Caco-2 (cell line): ENCODE data around the gene RAB15. TPM values are rescaled to one million over a fixed set of nuclear protein-coding genes. Genes with fewer than 3 reads are reported as not detected.

Experiments
- BruUV-seq: library from RNA; stranded (reverse); fragments of 400-500 nt; replicated peaks from 2 replicates; lab custom pipeline; 2021; lab: Mats Ljungman, UMichigan
- CTCF ChIA-PET: fragments of 300-600 bp; sonication (Branson Sonifier 250); formaldehyde crosslinking; loops from one replicate; lab custom pipeline; 2022; ENCODE audit warnings: antibody characterized with exemption; lab: Charles Lee
- POLR2A ChIA-PET: fragments of 300-600 bp; sonication (Branson Sonifier 250); formaldehyde crosslinking; loops from one replicate; lab custom pipeline; 2022; ENCODE audit warnings: antibody characterized with exemption; lab: Charles Lee
- DNase-seq, 2 experiments: peaks; one replicate each; pipeline versions ENCODE4 v3.0.0 to v3.0.0-alpha.2; 2020 to 2022
- H3K27me3 ChIP-seq: replicated peaks from 2 replicates; pipeline ENCODE4 v1.6.0; 2011; ENCODE audit warnings: low read length; ENCODE audit not compliant: control insufficient read depth, insufficient read depth
- H3K36me3 ChIP-seq: 2 replicates; pipeline ENCODE4 v1.5.1; 2011; ENCODE audit warnings: low read length; ENCODE audit not compliant: control insufficient read depth, insufficient read depth
- H3K4me1 ChIP-seq: fragments of 250-450 bp; sonication (Bioruptor Pico); 2 replicates; pipeline ENCODE4 v1.5.1; 2020; ENCODE audit warnings: mild to moderate bottlenecking
- H3K4me3 ChIP-seq: 2 replicates; pipeline ENCODE4 v1.5.1; 2011; ENCODE audit warnings: low read depth, mild to moderate bottlenecking, control low read depth, low read length
- H3K9me3 ChIP-seq: fragments of 250-450 bp; sonication (Bioruptor Pico); 2 replicates; pipeline ENCODE4 v1.5.1; 2020; ENCODE audit warnings: mild to moderate bottlenecking, moderate library complexity
- H3K27ac Mint-ChIP-seq: one replicate; pipeline ENCODE4 v1.8.0; 2022; ENCODE audit warnings: mixed read lengths; ENCODE audit not compliant: unreplicated experiment
- H3K27me3 Mint-ChIP-seq: one replicate; pipeline ENCODE4 v1.8.0; 2022; ENCODE audit warnings: mixed read lengths; ENCODE audit not compliant: insufficient read depth, unreplicated experiment
- H3K36me3 Mint-ChIP-seq: one replicate; pipeline ENCODE4 v1.8.0; 2022; ENCODE audit warnings: mild to moderate bottlenecking, mixed read lengths; ENCODE audit not compliant: insufficient read depth, unreplicated experiment
- H3K4me1 Mint-ChIP-seq: one replicate; pipeline ENCODE4 v1.8.0; 2022; ENCODE audit warnings: low read depth, mixed read lengths; ENCODE audit not compliant: unreplicated experiment
- H3K4me3 Mint-ChIP-seq: one replicate; pipeline ENCODE4 v1.8.0; 2022; ENCODE audit warnings: mild to moderate bottlenecking, moderate library complexity, mixed read lengths; ENCODE audit not compliant: unreplicated experiment
- H3K9me3 Mint-ChIP-seq: one replicate; pipeline ENCODE4 v1.8.0; 2022; ENCODE audit warnings: mixed read lengths; ENCODE audit not compliant: unreplicated experiment
- CTCF ChIP-seq, 2 experiments: fragments of 200-600 bp in 1 of 2; IDR thresholded peaks; 1 replicate in 1 of 2; 2 replicates in 1 of 2; pipeline versions ENCODE4 v1.5.1 to v1.8.0; 2011 to 2022; ENCODE audit warnings: antibody characterized with exemption in 1 of 2, control low read depth in 1 of 2, inconsistent platforms in 1 of 2, low read depth in 1 of 2, low read length in 1 of 2, mild to moderate bottlenecking in 1 of 2, moderate library complexity in 1 of 2; ENCODE audit not compliant: insufficient read depth in 1 of 2, severe bottlenecking in 1 of 2, unreplicated experiment in 1 of 2
- intact Hi-C: fragments of 100-400 bp; cut with micrococcal nuclease; formaldehyde crosslinking; loops from one replicate; pipeline ENCODE4 v1.10.0; 2022; ENCODE audit not compliant: unreplicated experiment
- total RNA-seq: library from RNA; stranded (reverse); gene quantifications from 2 replicates; pipeline ENCODE4 v1.2.3, GENCODE V29; 2022

RAB15 gene
- total RNA-seq, 1 experiment from 2014 or later = 92.5 TPM

DNA sequence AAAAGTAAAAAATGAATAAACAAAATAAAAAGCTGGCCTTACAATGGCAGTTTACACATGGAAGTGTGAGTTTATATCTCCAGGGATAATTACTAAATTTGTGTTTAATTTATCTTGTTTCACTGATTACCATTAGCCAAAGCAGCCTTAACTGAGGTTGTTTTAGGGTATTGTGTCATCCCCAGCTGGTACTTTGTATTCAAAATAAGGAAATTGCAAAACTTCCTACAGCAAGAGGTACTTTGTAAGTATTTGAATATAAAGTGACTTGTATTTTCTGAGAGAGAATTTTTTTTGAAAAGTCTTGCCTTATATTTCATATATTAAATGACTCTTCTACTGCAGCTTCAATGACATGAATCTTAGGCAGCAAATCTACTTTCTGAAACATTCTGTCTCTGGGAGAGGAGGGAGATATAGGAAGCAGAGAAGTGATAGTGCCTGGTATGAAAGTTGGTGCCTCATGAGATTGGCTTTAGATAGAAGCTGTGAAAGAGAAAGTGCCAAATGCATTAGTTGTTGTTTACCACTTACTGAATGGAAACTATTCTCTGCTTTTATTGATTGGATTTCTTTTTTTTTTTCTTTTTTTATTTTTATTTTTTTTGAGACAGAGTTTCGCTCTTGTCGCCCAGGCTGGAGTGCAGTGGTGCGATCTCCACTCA lies 21.3 kb upstream of the RAB15 start:
- Histone ChIP-seq H3K9me3 (no peaks in the 10 kb centered on the region), H3K27me3 (no peaks in the 10 kb centered on the region), H3K36me3 (no peaks in the 10 kb centered on the region), H3K4me1 (no peaks in the 10 kb centered on the region; the same call in 1 of the 2 replicates), H3K4me3 (no peak overlapping the region)
- H3K9me3 Mint-ChIP-seq = no peaks in the 10 kb centered on the region
- no peaks in the 10 kb centered on the region for H3K27me3 Mint-ChIP-seq
- TF ChIP-seq CTCF (IDR thresholded peaks at IDR 0.05; ENCODE audit: insufficient read depth in 1 of 2, low read depth in 1 of 2, low read length in 1 of 2, severe bottlenecking in 1 of 2, unreplicated experiment in 1 of 2) = no peak
- H3K36me3 Mint-ChIP-seq = no peaks in the 10 kb centered on the region
- intact Hi-C loops = no loop called here
- H3K4me3 Mint-ChIP-seq = no peak overlapping the region
- POLR2A ChIA-PET = interaction anchor here (0.6 kb wide), 1 partner anchor 1144 kb away, joined by 3 read pairs; no protein-coding TSS in a partner anchor
- H3K27ac Mint-ChIP-seq = no peak overlapping the region
- CTCF ChIA-PET = no interaction called here
- H3K4me1 Mint-ChIP-seq = peaks cover 13% of the 10 kb centered on the region
- BruUV-seq = no TSS peak
- DNase-seq = no peak

DNA sequence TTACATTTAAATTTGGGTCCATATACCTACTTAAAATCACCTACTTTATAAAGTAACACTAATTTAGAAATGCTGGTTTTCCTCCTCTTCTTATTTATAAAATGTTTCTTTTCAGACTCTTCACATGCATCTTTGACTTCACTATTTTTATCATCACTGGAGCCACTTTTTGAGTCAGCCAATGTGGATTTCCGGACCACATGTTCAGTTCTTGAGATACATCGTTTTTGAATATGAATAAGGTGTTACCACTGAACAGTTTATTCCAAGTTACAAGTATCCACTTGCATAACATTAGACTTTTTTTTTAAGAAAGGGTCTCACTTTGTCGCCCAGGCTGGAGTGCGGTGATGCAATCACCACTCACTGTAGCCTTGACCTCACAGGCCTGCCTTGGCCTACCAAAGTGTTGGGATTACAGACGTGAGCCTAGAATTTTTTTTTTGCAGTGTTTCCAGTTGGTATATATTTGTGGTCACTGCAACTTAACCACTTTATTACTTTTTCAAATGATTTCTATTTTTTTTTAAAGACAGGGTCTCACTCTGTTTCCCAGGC lies 20.3 kb upstream of the RAB15 start:
- H3K36me3 Mint-ChIP-seq = no peaks in the 10 kb centered on the region
- TF ChIP-seq CTCF (IDR thresholded peaks at IDR 0.05; ENCODE audit: insufficient read depth in 1 of 2, low read depth in 1 of 2, low read length in 1 of 2, severe bottlenecking in 1 of 2, unreplicated experiment in 1 of 2) = no peak
- intact Hi-C loops = no loop called here
- no peaks in the 10 kb centered on the region for H3K4me1 ChIP-seq
- peaks cover 5% of the 10 kb centered on the region for H3K4me1 Mint-ChIP-seq
- ChIA-PET CTCF (no interaction called here), POLR2A (no interaction called here)
- no peak overlapping the region for H3K27ac Mint-ChIP-seq
- no TSS peak for BruUV-seq
- no peaks in the 10 kb centered on the region for H3K27me3 Mint-ChIP-seq
- no peaks in the 10 kb centered on the region for H3K27me3 ChIP-seq
- H3K36me3 ChIP-seq = no peaks in the 10 kb centered on the region
- H3K9me3 Mint-ChIP-seq = no peaks in the 10 kb centered on the region
- no peaks in the 10 kb centered on the region for H3K9me3 ChIP-seq
- no peak for DNase-seq
- no peak overlapping the region for H3K4me3 ChIP-seq
- no peak overlapping the region for H3K4me3 Mint-ChIP-seq

GRCh38 chr14:64990939-64991338 lies 18.8 kb upstream of the RAB15 start:
- TF ChIP-seq CTCF (IDR thresholded peaks at IDR 0.05; ENCODE audit: insufficient read depth in 1 of 2, low read depth in 1 of 2, low read length in 1 of 2, severe bottlenecking in 1 of 2, unreplicated experiment in 1 of 2) = no peak
- H3K4me1 ChIP-seq = no peaks in the 10 kb centered on the region
- no peaks in the 10 kb centered on the region for H3K9me3 ChIP-seq
- ChIA-PET CTCF (no interaction called here), POLR2A (no interaction called here)
- BruUV-seq = no TSS peak
- H3K27me3 Mint-ChIP-seq = no peaks in the 10 kb centered on the region
- no peak overlapping the region for H3K4me3 ChIP-seq
- no peak overlapping the region for H3K4me3 Mint-ChIP-seq
- intact Hi-C loops = no loop called here
- no peaks in the 10 kb centered on the region for H3K9me3 Mint-ChIP-seq
- no peak overlapping the region for H3K27ac Mint-ChIP-seq
- no peaks in the 10 kb centered on the region for H3K27me3 ChIP-seq
- H3K36me3 ChIP-seq = no peaks in the 10 kb centered on the region
- H3K4me1 Mint-ChIP-seq = peaks cover 3% of the 10 kb centered on the region
- DNase-seq = no peak
- no peaks in the 10 kb centered on the region for H3K36me3 Mint-ChIP-seq
